Trophoblast cell (in vitro differentiated cells and primary cell): ENCODE data around the gene SFRP5.

Experiments
- DNase-seq, 2 donors: peaks; one replicate each; pipeline ENCODE4 v3.0.0-alpha.2; 2016
- H2AFZ ChIP-seq: 2 replicates; pipeline ENCODE4 v1.6.1; 2013; ENCODE audit warnings: low read length, moderate library complexity, mild to moderate bottlenecking; ENCODE audit not compliant: insufficient read depth, poor library complexity
- H2AK5ac ChIP-seq: 2 replicates; pipeline ENCODE4 v1.6.1; 2013; ENCODE audit warnings: mild to moderate bottlenecking, low read length
- H2BK120ac ChIP-seq: 2 replicates; pipeline ENCODE4 v1.6.1; 2013; ENCODE audit warnings: low read length, mild to moderate bottlenecking, moderate library complexity; ENCODE audit not compliant: insufficient read depth, poor library complexity
- H2BK12ac ChIP-seq: 2 replicates; pipeline ENCODE4 v1.6.1; 2013; ENCODE audit warnings: mild to moderate bottlenecking, low read length, moderate library complexity
- H2BK5ac ChIP-seq: 2 replicates; pipeline ENCODE4 v1.6.1; 2013; ENCODE audit warnings: low read length, low read depth, moderate library complexity, mild to moderate bottlenecking; ENCODE audit not compliant: poor library complexity
- H3K14ac ChIP-seq: 2 replicates; pipeline ENCODE4 v1.6.1; 2013; ENCODE audit warnings: mild to moderate bottlenecking, low read length
- H3K18ac ChIP-seq: 2 replicates; pipeline ENCODE4 v1.6.1; 2013; ENCODE audit warnings: mild to moderate bottlenecking, low read length
- H3K23ac ChIP-seq: 2 replicates; pipeline ENCODE4 v1.6.1; 2013; ENCODE audit warnings: low read length
- H3K27ac ChIP-seq: 2 replicates; pipeline ENCODE4 v1.5.1; 2013; ENCODE audit warnings: low read depth, mild to moderate bottlenecking, inconsistent platforms, low read length, moderate library complexity
- H3K27me3 ChIP-seq: 2 replicates; pipeline ENCODE4 v1.6.1; 2013; ENCODE audit warnings: inconsistent platforms, mild to moderate bottlenecking, low read length, moderate library complexity; ENCODE audit not compliant: insufficient read depth
- H3K36me3 ChIP-seq, 2 experiments: 1 replicate in 1 of 2; 2 replicates in 1 of 2; pipeline ENCODE4 v1.6.1; 2013; ENCODE audit warnings: low read length in 2 of 2, mild to moderate bottlenecking in 2 of 2, moderate library complexity in 1 of 2; ENCODE audit not compliant: insufficient read depth in 2 of 2, control insufficient read depth in 1 of 2
- H3K4ac ChIP-seq: 2 replicates; pipeline ENCODE4 v1.6.1; 2013; ENCODE audit warnings: low read depth, mild to moderate bottlenecking, low read length, moderate library complexity
- H3K4me1 ChIP-seq, 2 experiments: 1 replicate in 1 of 2; 2 replicates in 1 of 2; pipeline ENCODE4 v1.6.1; 2013; ENCODE audit warnings: low read length in 2 of 2, mild to moderate bottlenecking in 2 of 2, moderate library complexity in 1 of 2; ENCODE audit not compliant: insufficient read depth in 2 of 2, control insufficient read depth in 1 of 2
- H3K4me2 ChIP-seq: 2 replicates; pipeline ENCODE4 v1.6.1; 2013; ENCODE audit warnings: inconsistent platforms, mild to moderate bottlenecking, low read length, moderate library complexity
- H3K4me3 ChIP-seq: 2 replicates; pipeline ENCODE4 v1.5.1; 2013; ENCODE audit warnings: mild to moderate bottlenecking, low read depth, low read length, inconsistent platforms
- H3K79me1 ChIP-seq: one replicate; pipeline ENCODE4 v1.6.1; 2013; ENCODE audit warnings: low read length
- H3K79me2 ChIP-seq: 2 replicates; pipeline ENCODE4 v1.6.1; 2013; ENCODE audit warnings: low read length, mild to moderate bottlenecking; ENCODE audit not compliant: control insufficient read depth, insufficient read depth, poor library complexity
- H3K9ac ChIP-seq: 2 replicates; pipeline ENCODE4 v1.6.1; 2013; ENCODE audit warnings: mild to moderate bottlenecking, low read length
- H3K9me3 ChIP-seq: 2 replicates; pipeline ENCODE4 v1.6.1; 2013; ENCODE audit warnings: low read depth, mild to moderate bottlenecking, control low read depth, inconsistent platforms, low read length; ENCODE audit not compliant: insufficient read depth
- H4K12ac ChIP-seq: 2 replicates; pipeline ENCODE4 v1.6.1; 2013; ENCODE audit warnings: low read depth, mild to moderate bottlenecking, low read length, moderate library complexity
- H4K8ac ChIP-seq: 2 replicates; pipeline ENCODE4 v1.6.1; 2013; ENCODE audit warnings: low read depth, mild to moderate bottlenecking, low read length, moderate library complexity
- H4K91ac ChIP-seq: one replicate; pipeline ENCODE4 v1.6.1; 2013; ENCODE audit warnings: low read depth, mild to moderate bottlenecking, low read length, moderate library complexity
- WGBS: extraction: QIAGEN DNeasy Blood & Tissue Kit; methylation state at CpG from one replicate; pipeline ENCODE4 v1.1.7; 2013; ENCODE audit warnings: missing lambda C conversion rate; ENCODE audit not compliant: insufficient read length, insufficient coverage; ENCODE audit errors: extremely low coverage; 5-methylcytosine and 5-hydroxymethylcytosine counted together

Gene SFRP5

DNA sequence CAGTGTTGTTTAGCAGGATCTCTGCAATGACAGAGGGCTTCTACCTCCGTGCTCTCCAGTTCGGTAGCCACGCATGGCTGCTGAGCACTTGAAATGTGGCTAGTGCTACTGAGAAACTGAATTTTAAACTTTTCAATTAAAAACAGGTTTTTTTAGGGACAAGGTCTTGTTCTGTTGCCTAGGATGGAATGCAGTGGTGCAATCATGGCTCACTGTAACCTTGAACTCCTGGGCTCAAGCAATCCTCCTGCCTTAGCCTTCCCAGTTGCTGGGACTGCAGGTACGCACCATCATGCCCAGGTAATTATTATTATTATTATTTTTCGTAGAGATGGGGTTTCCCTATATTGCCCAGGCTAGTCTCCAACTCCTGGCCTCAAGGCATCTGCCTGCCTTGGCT lies 13.4 kb upstream of the SFRP5 start:
- Histone ChIP-seq H3K4ac (no peak overlapping the region), H3K9ac (no peak overlapping the region), H3K27me3 (no peaks in the 10 kb centered on the region), H2BK120ac (no peak overlapping the region), H3K79me1 (no peaks in the 10 kb centered on the region), H3K79me2 (no peaks in the 10 kb centered on the region), H3K4me2 (no peak overlapping the region), H2AFZ (no peak overlapping the region), H3K23ac (no peak overlapping the region), H2AK5ac (no peak overlapping the region), H4K91ac (no peak overlapping the region), H3K4me3 (no peak overlapping the region), H4K8ac (no peak overlapping the region), H3K27ac (no peak overlapping the region), H4K12ac (no peak overlapping the region), H3K4me1 (no peaks in the 10 kb centered on the region), H3K18ac (no peak overlapping the region), H3K36me3 (no peaks in the 10 kb centered on the region), H3K9me3 (peaks cover 3% of the 10 kb centered on the region), H2BK12ac (no peak overlapping the region), H3K14ac (no peak overlapping the region), H2BK5ac (no peak overlapping the region)
- no peak for DNase-seq
- WGBS: no CpG with 5 or more reads among the region's 5 CpGs

DNA sequence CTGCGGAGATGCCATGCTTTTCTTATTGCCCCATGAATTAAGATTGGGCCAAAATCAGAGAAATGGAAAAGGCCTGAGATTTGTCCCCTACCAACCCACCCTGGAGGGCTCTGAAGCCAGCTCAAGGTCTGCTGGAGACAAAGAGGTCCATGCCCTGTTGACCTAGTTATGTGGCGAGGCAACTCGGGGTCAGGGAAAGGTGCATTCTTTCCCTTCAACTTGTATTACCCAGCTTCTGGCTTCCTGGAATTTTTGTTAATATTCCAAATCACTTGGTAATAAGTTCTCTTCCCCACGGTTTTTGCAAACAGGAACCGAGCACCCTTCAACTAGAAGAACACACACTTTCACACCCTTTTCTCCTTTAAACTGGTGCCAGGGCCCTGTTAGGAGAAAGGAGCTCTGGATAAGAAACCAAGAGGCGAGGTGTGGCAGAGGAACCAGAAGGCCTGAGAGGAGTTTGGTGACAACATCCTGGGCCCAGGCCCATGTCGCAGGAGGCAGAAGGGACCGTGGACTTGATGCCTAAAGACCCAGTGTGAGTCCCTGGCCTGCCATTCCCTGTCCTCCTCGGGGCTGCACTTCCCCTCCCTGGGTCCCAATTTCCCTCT lies 12.5 kb upstream of the SFRP5 start:
- no peak overlapping the region for H2BK5ac ChIP-seq
- H2AFZ ChIP-seq: no peak overlapping the region
- no peak overlapping the region for H3K4ac ChIP-seq
- H3K27me3 ChIP-seq: no peaks in the 10 kb centered on the region
- DNase-seq: no peak
- no peaks in the 10 kb centered on the region for H3K4me1 ChIP-seq
- no peaks in the 10 kb centered on the region for H3K36me3 ChIP-seq
- no peaks in the 10 kb centered on the region for H3K79me2 ChIP-seq
- H4K8ac ChIP-seq: no peak overlapping the region
- no peak overlapping the region for H3K14ac ChIP-seq
- no peaks in the 10 kb centered on the region for H3K79me1 ChIP-seq
- no peak overlapping the region for H3K9ac ChIP-seq
- no peak overlapping the region for H2AK5ac ChIP-seq
- H3K4me2 ChIP-seq: no peak overlapping the region
- WGBS: no CpG with 5 or more reads among the region's 9 CpGs
- H2BK12ac ChIP-seq: no peak overlapping the region
- no peak overlapping the region for H3K18ac ChIP-seq
- no peak overlapping the region for H3K4me3 ChIP-seq
- no peak overlapping the region for H3K23ac ChIP-seq
- H4K91ac ChIP-seq: no peak overlapping the region
- no peak overlapping the region for H3K27ac ChIP-seq
- no peaks in the 10 kb centered on the region for H3K9me3 ChIP-seq
- no peak overlapping the region for H4K12ac ChIP-seq
- no peak overlapping the region for H2BK120ac ChIP-seq

GRCh38 chr10:97782455-97783228 lies 10.8 kb upstream of the SFRP5 start:
- H3K23ac ChIP-seq: no peak overlapping the region
- H3K4me3 ChIP-seq: no peak overlapping the region
- H3K4me2 ChIP-seq: no peak overlapping the region
- no peaks in the 10 kb centered on the region for H3K79me1 ChIP-seq
- no peak overlapping the region for H3K27ac ChIP-seq
- no peak overlapping the region for H2BK5ac ChIP-seq
- no peak overlapping the region for H3K4ac ChIP-seq
- no peak overlapping the region for H2BK120ac ChIP-seq
- WGBS: no CpG with 5 or more reads among the region's 11 CpGs
- H2AFZ ChIP-seq: no peak overlapping the region
- no peaks in the 10 kb centered on the region for H3K79me2 ChIP-seq
- H3K18ac ChIP-seq: no peak overlapping the region
- no peaks in the 10 kb centered on the region for H3K9me3 ChIP-seq
- H4K12ac ChIP-seq: no peak overlapping the region
- H2BK12ac ChIP-seq: no peak overlapping the region
- no peak for DNase-seq
- no peaks in the 10 kb centered on the region for H3K36me3 ChIP-seq
- H3K9ac ChIP-seq: no peak overlapping the region
- no peaks in the 10 kb centered on the region for H3K27me3 ChIP-seq
- H3K14ac ChIP-seq: no peak overlapping the region
- H2AK5ac ChIP-seq: no peak overlapping the region
- no peaks in the 10 kb centered on the region for H3K4me1 ChIP-seq
- no peak overlapping the region for H4K91ac ChIP-seq
- H4K8ac ChIP-seq: no peak overlapping the region

- no peak overlapping the region for H4K12ac ChIP-seq
- H3K9ac ChIP-seq: no peak overlapping the region
- H3K4ac ChIP-seq: no peak overlapping the region
- no peak overlapping the region for H3K18ac ChIP-seq
- no peaks in the 10 kb centered on the region for H3K9me3 ChIP-seq
- H3K79me1 ChIP-seq: no peaks in the 10 kb centered on the region
- H2AK5ac ChIP-seq: no peak overlapping the region
- no peak overlapping the region for H3K27ac ChIP-seq
- no peak overlapping the region for H4K91ac ChIP-seq
- no peak overlapping the region for H2AFZ ChIP-seq
- no peaks in the 10 kb centered on the region for H3K79me2 ChIP-seq
- H3K14ac ChIP-seq: no peak overlapping the region
- H2BK5ac ChIP-seq: no peak overlapping the region
- H3K4me3 ChIP-seq: no peak overlapping the region
- H3K4me1 ChIP-seq: no peaks in the 10 kb centered on the region
- no peak overlapping the region for H2BK120ac ChIP-seq
- no peak overlapping the region for H2BK12ac ChIP-seq
- WGBS: no CpG with 5 or more reads among the region's 14 CpGs
- H3K4me2 ChIP-seq: no peak overlapping the region
- no peaks in the 10 kb centered on the region for H3K36me3 ChIP-seq
- H3K27me3 ChIP-seq: no peaks in the 10 kb centered on the region
- no peak overlapping the region for H3K23ac ChIP-seq
- no peak for DNase-seq
- no peak overlapping the region for H4K8ac ChIP-seq
Observed at GRCh38 chr10:97781618-97782331, 10.0 kb upstream of the SFRP5 start.
